Pancreas (tissue), 10 donors: Measurements from ENCODE around the gene REEP6. TPM values are rescaled to one million over a fixed set of nuclear protein-coding genes. Genes with fewer than 3 reads are reported as not detected.

ENCODE experiments used
- ATAC-seq, 4 donors: fragments of 200-7000 bp; cut with Tn5 transposase; one replicate each; pipeline versions ENCODE4 v1.8.0 to v1.9.1; 2020; ENCODE audit warnings: mild to moderate bottlenecking in 4 of 4, moderate library complexity in 4 of 4
- DNase-seq, 6 donors: peaks; one replicate each; pipeline ENCODE4 v3.0.0-alpha.2; 2020
- FAIRE-seq: peaks from 2 replicates; lab custom pipeline; 2012; peaks lifted over from hg19 to GRCh38; lab: Jason Lieb, UNC
- H3K27ac ChIP-seq, 4 donors: fragments of 200-600 bp; sonication (generic); 1 replicate in 3 of 4; 2 replicates in 1 of 4; pipeline versions ENCODE4 v1.5.0 to v1.8.0; 2020
- H3K27me3 ChIP-seq, 4 donors: fragments of 200-600 bp; one replicate each; pipeline ENCODE4 v1.8.0; 2021
- H3K36me3 ChIP-seq, 3 donors: fragments of 200-600 bp; sonication (generic) in 1 of 3; one replicate each; pipeline versions ENCODE4 v1.5.0 to v1.8.0; 2020 to 2021
- H3K4me1 ChIP-seq, 3 donors: fragments of 200-600 bp; one replicate each; pipeline ENCODE4 v1.8.0; 2021
- H3K4me3 ChIP-seq, 4 donors: fragments of 200-600 bp; sonication (generic) in 2 of 4; one replicate each; pipeline versions ENCODE4 v1.5.0 to v1.8.0; 2020 to 2021
- H3K9me3 ChIP-seq, 4 donors: fragments of 200-600 bp; one replicate each; pipeline ENCODE4 v1.8.0; 2021
- WGBS, 2 donors: extraction: QIAGEN DNeasy Blood & Tissue Kit; methylation state at CpG; one replicate each; pipeline ENCODE4 v1.1.7; 2013; 5-methylcytosine and 5-hydroxymethylcytosine counted together
- intact Hi-C, 3 donors: fragments of 100-400 bp; cut with DNase I; formaldehyde crosslinking; loops; one replicate each; pipeline versions ENCODE4 v1.11.1 to v1.14.2; 2022
- polyA plus RNA-seq, 2 donors: library from polyadenylated mRNA; stranded (reverse); fragments of 200-250 nt; gene quantifications; one replicate each; pipeline ENCODE4 v1.2.3, GENCODE V29; 2013
- total RNA-seq, 6 donors: library from RNA; stranded (reverse); fragmentation: NEBNext Ultra II Directional in 4 of 6; extraction: Animal tissue kit (Norgen Biotek cat#: 25700) in 4 of 6; gene quantifications; one replicate each; pipeline versions ENCODE4 v1.2.1 to v1.2.4, GENCODE V29; 2021 to 2023
- TF ChIP-seq, protein P1 (sequence below), 4 donors: fragments of 200-600 bp; sonication (generic) in 3 of 4; IDR thresholded peaks; one replicate each; pipeline versions ENCODE4 v1.5.0 to v1.8.0; 2021; ENCODE audit warnings: antibody characterized with exemption in 4 of 4
- donor health status: healthy with polysubstance abuse.
- donor health status: DM: no; HTN: no; CAD: no; lungs with moderate emphysema.
- donor health status: DM: no; HTN: no; CAD: no.
- donor health status: control.
- donor health status: control.
- donor health status: Bipolar disorder and iron deficiency.
- donor health status: DM: yes; HTN: yes; CAD: no.
- donor health status: DM: no; HTN: no; CAD: no.
- donor health status: DM: no; HTN: no; CAD: no.
- donor health status: DM: yes; HTN: yes; CAD: no.

The REEP6 gene
- total and polyA plus RNA-seq, 8 donors = 12.6 to 24.1 (median 16.9) TPM

DNA sequence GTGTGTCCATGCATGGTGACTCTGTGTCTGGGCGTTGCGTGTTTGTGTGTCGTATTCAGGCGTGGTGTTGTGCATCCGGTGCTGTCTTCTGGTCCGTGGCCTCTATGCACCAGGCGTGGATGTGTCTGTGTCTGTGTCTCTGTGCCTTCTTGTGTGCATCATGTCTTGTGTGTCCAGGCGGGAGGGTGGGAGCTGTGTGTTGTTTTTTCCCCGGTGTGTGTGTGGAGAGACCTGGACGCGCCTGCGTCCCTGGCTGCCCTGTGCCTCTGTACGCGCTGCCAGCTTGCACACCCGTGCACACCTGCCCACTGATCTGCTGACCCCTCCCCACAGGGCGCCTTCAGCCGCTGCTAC, 34.0 kb downstream of the REEP6 start:
- no peaks in the 10 kb centered on the region for H3K4me1 ChIP-seq
- intact Hi-C loops = no loop called here
- H3K27ac ChIP-seq = no peak overlapping the region
- ATAC-seq (no peak), DNase-seq (no peak), FAIRE-seq (no peak)
- H3K4me3 ChIP-seq = no peak overlapping the region
- H3K36me3 ChIP-seq = no peaks in the 10 kb centered on the region
- peaks cover 0 to 10% (median 2%) of the 10 kb centered on the region in 4 donors for H3K27me3 ChIP-seq
- WGBS, 2 donors = 37 to 50% methylated on average over 17 of the region's 17 CpGs
- no peaks in the 10 kb centered on the region for H3K9me3 ChIP-seq
- TF ChIP-seq, protein P1, sequence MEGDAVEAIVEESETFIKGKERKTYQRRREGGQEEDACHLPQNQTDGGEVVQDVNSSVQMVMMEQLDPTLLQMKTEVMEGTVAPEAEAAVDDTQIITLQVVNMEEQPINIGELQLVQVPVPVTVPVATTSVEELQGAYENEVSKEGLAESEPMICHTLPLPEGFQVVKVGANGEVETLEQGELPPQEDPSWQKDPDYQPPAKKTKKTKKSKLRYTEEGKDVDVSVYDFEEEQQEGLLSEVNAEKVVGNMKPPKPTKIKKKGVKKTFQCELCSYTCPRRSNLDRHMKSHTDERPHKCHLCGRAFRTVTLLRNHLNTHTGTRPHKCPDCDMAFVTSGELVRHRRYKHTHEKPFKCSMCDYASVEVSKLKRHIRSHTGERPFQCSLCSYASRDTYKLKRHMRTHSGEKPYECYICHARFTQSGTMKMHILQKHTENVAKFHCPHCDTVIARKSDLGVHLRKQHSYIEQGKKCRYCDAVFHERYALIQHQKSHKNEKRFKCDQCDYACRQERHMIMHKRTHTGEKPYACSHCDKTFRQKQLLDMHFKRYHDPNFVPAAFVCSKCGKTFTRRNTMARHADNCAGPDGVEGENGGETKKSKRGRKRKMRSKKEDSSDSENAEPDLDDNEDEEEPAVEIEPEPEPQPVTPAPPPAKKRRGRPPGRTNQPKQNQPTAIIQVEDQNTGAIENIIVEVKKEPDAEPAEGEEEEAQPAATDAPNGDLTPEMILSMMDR (IDR thresholded peaks at IDR 0.05) = no peak

DNA sequence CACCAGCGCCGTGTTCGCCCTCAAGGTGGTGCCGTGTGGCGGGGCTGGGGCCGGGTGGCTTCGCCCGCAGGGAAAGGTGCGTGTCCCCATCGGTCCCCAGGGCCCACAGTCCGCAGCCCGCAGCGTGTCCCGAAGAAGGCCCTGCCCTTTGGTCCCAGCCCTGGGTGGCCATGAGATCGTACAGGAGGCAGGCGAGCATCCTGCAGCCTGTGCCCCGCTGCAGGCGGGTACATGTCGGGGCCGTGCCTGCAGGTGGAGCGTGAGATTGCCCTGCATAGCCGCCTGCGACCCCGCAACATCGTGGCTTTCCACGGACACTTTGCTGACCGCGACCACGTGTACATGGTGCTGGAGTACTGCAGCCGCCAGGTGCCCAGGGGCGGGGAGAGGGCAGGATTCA, 34.4 kb downstream of the REEP6 start:
- intact Hi-C loops = no loop called here
- Histone ChIP-seq H3K36me3 (no peaks in the 10 kb centered on the region), H3K9me3 (no peaks in the 10 kb centered on the region), H3K4me3 (no peak overlapping the region), H3K27me3 (peaks cover 0 to 10% (median 2%) of the 10 kb centered on the region in 4 donors), H3K4me1 (no peaks in the 10 kb centered on the region), H3K27ac (no peak overlapping the region)
- TF ChIP-seq, protein P1 (IDR thresholded peaks at IDR 0.05) = no peak
- DNase-seq (no peak), FAIRE-seq (no peak), ATAC-seq (no peak)
- 43 to 51% methylated on average over 31 of the region's 31 CpGs for WGBS, 2 donors

- Histone ChIP-seq H3K27me3 (peaks cover 0 to 10% (median 2%) of the 10 kb centered on the region in 4 donors), H3K36me3 (no peaks in the 10 kb centered on the region), H3K9me3 (no peaks in the 10 kb centered on the region), H3K27ac (no peak overlapping the region), H3K4me1 (no peaks in the 10 kb centered on the region), H3K4me3 (no peak overlapping the region)
- no peak for DNase-seq
- no peak for ATAC-seq
- 60 to 71% methylated on average over 33 of the region's 33 CpGs for WGBS, 2 donors
- TF ChIP-seq, protein P1 (IDR thresholded peaks at IDR 0.05) = no peak
- no peak for FAIRE-seq
- intact Hi-C loops = no loop called here
Observed at GRCh38 chr19:1526066-1526778, 35.2 kb downstream of the REEP6 start.

- intact Hi-C loops = no loop called here
- Histone ChIP-seq H3K27me3 (peaks cover 0 to 10% (median 2%) of the 10 kb centered on the region in 4 donors), H3K4me3 (no peak overlapping the region), H3K36me3 (no peaks in the 10 kb centered on the region), H3K4me1 (no peaks in the 10 kb centered on the region), H3K27ac (no peak overlapping the region), H3K9me3 (no peaks in the 10 kb centered on the region)
- WGBS, 2 donors = 51 to 52% methylated on average over 17 to 18 of the region's 18 CpGs
- TF ChIP-seq, protein P1 (IDR thresholded peaks at IDR 0.05) = no peak
- ATAC-seq (no peak), DNase-seq (no peak), FAIRE-seq (no peak)
Observed at GRCh38 chr19:1526979-1527649, 36.1 kb downstream of the REEP6 start.
